ENCODE measurements around the gene SLC47A2.

SLC47A2 gene

GRCh38 chr17:19726631-19727376 is 10.4 kb upstream of the SLC47A2 start:
- Histone ChIP-seq H3K9me3 (ENCODE audit: control insufficient read depth, low read length) (no peaks in the 10 kb centered on the region), H3K36me3 (ENCODE audit: control insufficient read depth, insufficient read depth, low read length) (no peaks in the 10 kb centered on the region), H3K27ac (ENCODE audit: insufficient read depth, low read depth, low read length, poor library complexity, severe bottlenecking) (no peak overlapping the region), H3K4me1 (ENCODE audit: control insufficient read depth, insufficient read depth, low read length) (no peaks in the 10 kb centered on the region), H3K4me3 (ENCODE audit: insufficient read depth, low read depth, low read length) (no peak overlapping the region), H3K27me3 (ENCODE audit: control insufficient read depth, insufficient read depth, low read length, poor library complexity, severe bottlenecking) (no peaks in the 10 kb centered on the region)
- 91 to 95% methylated on average over 4 to 6 of the region's 7 CpGs for WGBS, 2 experiments

GRCh38 chr17:19725486-19725885 is 9.1 kb upstream of the SLC47A2 start:
- Histone ChIP-seq H3K4me3 (ENCODE audit: insufficient read depth, low read depth, low read length) (no peak overlapping the region), H3K27me3 (ENCODE audit: control insufficient read depth, insufficient read depth, low read length, poor library complexity, severe bottlenecking) (no peaks in the 10 kb centered on the region), H3K27ac (ENCODE audit: insufficient read depth, low read depth, low read length, poor library complexity, severe bottlenecking) (no peak overlapping the region), H3K4me1 (ENCODE audit: control insufficient read depth, insufficient read depth, low read length) (peaks cover 5% of the 10 kb centered on the region), H3K9me3 (ENCODE audit: control insufficient read depth, low read length) (no peaks in the 10 kb centered on the region), H3K36me3 (ENCODE audit: control insufficient read depth, insufficient read depth, low read length) (no peaks in the 10 kb centered on the region)
- WGBS, 2 experiments: 93 to 98% methylated on average over 5 of the region's 5 CpGs

GRCh38 chr17:19724501-19725420 is 8.4 kb upstream of the SLC47A2 start:
- Histone ChIP-seq H3K9me3 (ENCODE audit: control insufficient read depth, low read length) (no peaks in the 10 kb centered on the region), H3K27ac (ENCODE audit: insufficient read depth, low read depth, low read length, poor library complexity, severe bottlenecking) (no peak overlapping the region), H3K36me3 (ENCODE audit: control insufficient read depth, insufficient read depth, low read length) (no peaks in the 10 kb centered on the region), H3K4me1 (ENCODE audit: control insufficient read depth, insufficient read depth, low read length) (peaks cover 5% of the 10 kb centered on the region), H3K4me3 (ENCODE audit: insufficient read depth, low read depth, low read length) (no peak overlapping the region), H3K27me3 (ENCODE audit: control insufficient read depth, insufficient read depth, low read length, poor library complexity, severe bottlenecking) (no peaks in the 10 kb centered on the region)
- 94 to 95% methylated on average over 55 of the region's 55 CpGs for WGBS, 2 experiments

GRCh38 chr17:19723964-19724363 is 7.6 kb upstream of the SLC47A2 start:
- Histone ChIP-seq H3K4me3 (ENCODE audit: insufficient read depth, low read depth, low read length) (no peak overlapping the region), H3K4me1 (ENCODE audit: control insufficient read depth, insufficient read depth, low read length) (peaks cover 5% of the 10 kb centered on the region), H3K9me3 (ENCODE audit: control insufficient read depth, low read length) (no peaks in the 10 kb centered on the region), H3K27ac (ENCODE audit: insufficient read depth, low read depth, low read length, poor library complexity, severe bottlenecking) (no peak overlapping the region), H3K36me3 (ENCODE audit: control insufficient read depth, insufficient read depth, low read length) (no peaks in the 10 kb centered on the region), H3K27me3 (ENCODE audit: control insufficient read depth, insufficient read depth, low read length, poor library complexity, severe bottlenecking) (no peaks in the 10 kb centered on the region)
- WGBS, 2 experiments: 94 to 97% methylated on average over 1 of the region's 1 CpG

GRCh38 chr17:19720631-19721426 is 4.4 kb upstream of the SLC47A2 start:
- no peaks in the 10 kb centered on the region for H3K36me3 ChIP-seq (ENCODE audit: control insufficient read depth, insufficient read depth, low read length)
- whole genome bisulfite sequencing, 2 experiments: 70 to 73% methylated on average over 8 to 9 of the region's 9 CpGs
- H3K4me1 ChIP-seq (ENCODE audit: control insufficient read depth, insufficient read depth, low read length): peaks cover 29% of the 10 kb centered on the region
- H3K27me3 ChIP-seq (ENCODE audit: control insufficient read depth, insufficient read depth, low read length, poor library complexity, severe bottlenecking): no peaks in the 10 kb centered on the region
- H3K27ac ChIP-seq (ENCODE audit: insufficient read depth, low read depth, low read length, poor library complexity, severe bottlenecking): no peak overlapping the region
- H3K9me3 ChIP-seq (ENCODE audit: control insufficient read depth, low read length): no peaks in the 10 kb centered on the region
- H3K4me3 ChIP-seq (ENCODE audit: insufficient read depth, low read depth, low read length): no peak overlapping the region

- Histone ChIP-seq H3K9me3 (ENCODE audit: control insufficient read depth, low read length) (no peaks in the 10 kb centered on the region), H3K4me1 (ENCODE audit: control insufficient read depth, insufficient read depth, low read length) (peaks cover 29% of the 10 kb centered on the region), H3K27ac (ENCODE audit: insufficient read depth, low read depth, low read length, poor library complexity, severe bottlenecking) (no peak overlapping the region), H3K36me3 (ENCODE audit: control insufficient read depth, insufficient read depth, low read length) (no peaks in the 10 kb centered on the region), H3K4me3 (ENCODE audit: insufficient read depth, low read depth, low read length) (no peak overlapping the region), H3K27me3 (ENCODE audit: control insufficient read depth, insufficient read depth, low read length, poor library complexity, severe bottlenecking) (no peaks in the 10 kb centered on the region)
- WGBS, 2 experiments: 92 to 94% methylated on average over 5 of the region's 5 CpGs
Measured at GRCh38 chr17:19720210-19720475, 3.8 kb upstream of the SLC47A2 start.

- Histone ChIP-seq H3K4me3 (ENCODE audit: insufficient read depth, low read depth, low read length) (no peak overlapping the region), H3K27me3 (ENCODE audit: control insufficient read depth, insufficient read depth, low read length, poor library complexity, severe bottlenecking) (no peaks in the 10 kb centered on the region), H3K9me3 (ENCODE audit: control insufficient read depth, low read length) (no peaks in the 10 kb centered on the region), H3K4me1 (ENCODE audit: control insufficient read depth, insufficient read depth, low read length) (peaks cover 29% of the 10 kb centered on the region), H3K27ac (ENCODE audit: insufficient read depth, low read depth, low read length, poor library complexity, severe bottlenecking) (no peak overlapping the region), H3K36me3 (ENCODE audit: control insufficient read depth, insufficient read depth, low read length) (no peaks in the 10 kb centered on the region)
- 94 to 95% methylated on average over 23 of the region's 23 CpGs for WGBS, 2 experiments
Measured at GRCh38 chr17:19719355-19720209, 3.2 kb upstream of the SLC47A2 start.

- WGBS, 2 experiments: 81 to 83% methylated on average over 18 of the region's 18 CpGs
Measured at GRCh38 chr17:19718613-19719354, 2.4 kb upstream of the SLC47A2 start.

GRCh38 chr17:19718041-19718612 is 1.7 kb upstream of the SLC47A2 start:
- no peak overlapping the region for H3K4me3 ChIP-seq (ENCODE audit: insufficient read depth, low read depth, low read length)
- no peaks in the 10 kb centered on the region for H3K36me3 ChIP-seq (ENCODE audit: control insufficient read depth, insufficient read depth, low read length)
- no peaks in the 10 kb centered on the region for H3K27me3 ChIP-seq (ENCODE audit: control insufficient read depth, insufficient read depth, low read length, poor library complexity, severe bottlenecking)
- 87% methylated on average over 12 of the region's 12 CpGs for WGBS, 2 experiments
- H3K4me1 ChIP-seq (ENCODE audit: control insufficient read depth, insufficient read depth, low read length): peaks cover 29% of the 10 kb centered on the region
- H3K9me3 ChIP-seq (ENCODE audit: control insufficient read depth, low read length): no peaks in the 10 kb centered on the region
- no peak overlapping the region for H3K27ac ChIP-seq (ENCODE audit: insufficient read depth, low read depth, low read length, poor library complexity, severe bottlenecking)

More at GRCh38 chr17:19718613-19719354, 2.4 kb upstream of the SLC47A2 start:
- no peak overlapping the region for H3K4me3 ChIP-seq (ENCODE audit: insufficient read depth, low read depth, low read length)
- peaks cover 29% of the 10 kb centered on the region for H3K4me1 ChIP-seq (ENCODE audit: control insufficient read depth, insufficient read depth, low read length)
- H3K27me3 ChIP-seq (ENCODE audit: control insufficient read depth, insufficient read depth, low read length, poor library complexity, severe bottlenecking): no peaks in the 10 kb centered on the region
- no peaks in the 10 kb centered on the region for H3K36me3 ChIP-seq (ENCODE audit: control insufficient read depth, insufficient read depth, low read length)
- H3K27ac ChIP-seq (ENCODE audit: insufficient read depth, low read depth, low read length, poor library complexity, severe bottlenecking): no peak overlapping the region
- H3K9me3 ChIP-seq (ENCODE audit: control insufficient read depth, low read length): no peaks in the 10 kb centered on the region

Data from ectodermal cell (in vitro differentiated cells).